ENCODE results near the gene NKD1. TPM values are rescaled to one million over a fixed set of nuclear protein-coding genes. Genes with fewer than 3 reads are reported as not detected.

Gene NKD1
- total RNA-seq, 1 donor from 2014 or later = 0.33 TPM

- Histone ChIP-seq H3K36me3 (ENCODE audit: control insufficient read depth, insufficient read depth, low read length) (no peaks in the 10 kb centered on the region), H3K27me3 (ENCODE audit: control insufficient read depth, insufficient read depth, low read length) (no peaks in the 10 kb centered on the region), H3K4me3 (ENCODE audit: low read depth, low read length) (no peak overlapping the region)
- no peak for TF ChIP-seq CTCF (IDR thresholded peaks at IDR 0.05; ENCODE audit: insufficient read depth, low read length, poor library complexity, severe bottlenecking)
- no peak for DNase-seq (ENCODE audit: low read depth)
These were observed 71.7 kb downstream of the NKD1 start for GRCh38 chr16:50619702-50620491.

GRCh38 chr16:50620646-50621451 is 72.7 kb downstream of the NKD1 start:
- H3K4me3 ChIP-seq (ENCODE audit: low read depth, low read length) = no peak overlapping the region
- no peaks in the 10 kb centered on the region for H3K36me3 ChIP-seq (ENCODE audit: control insufficient read depth, insufficient read depth, low read length)
- no peak for TF ChIP-seq CTCF (IDR thresholded peaks at IDR 0.05; ENCODE audit: insufficient read depth, low read length, poor library complexity, severe bottlenecking)
- H3K27me3 ChIP-seq (ENCODE audit: control insufficient read depth, insufficient read depth, low read length) = no peaks in the 10 kb centered on the region
- DNase-seq (ENCODE audit: low read depth) = no peak

GRCh38 chr16:50621452-50621792 is 73.2 kb downstream of the NKD1 start:
- no peak for DNase-seq (ENCODE audit: low read depth)
- Histone ChIP-seq H3K36me3 (ENCODE audit: control insufficient read depth, insufficient read depth, low read length) (no peaks in the 10 kb centered on the region), H3K27me3 (ENCODE audit: control insufficient read depth, insufficient read depth, low read length) (no peaks in the 10 kb centered on the region), H3K4me3 (ENCODE audit: low read depth, low read length) (no peak overlapping the region)
- no peak for TF ChIP-seq CTCF (IDR thresholded peaks at IDR 0.05; ENCODE audit: insufficient read depth, low read length, poor library complexity, severe bottlenecking)

- H3K36me3 ChIP-seq (ENCODE audit: control insufficient read depth, insufficient read depth, low read length) = no peaks in the 10 kb centered on the region
- no peak for TF ChIP-seq CTCF (IDR thresholded peaks at IDR 0.05; ENCODE audit: insufficient read depth, low read length, poor library complexity, severe bottlenecking)
- DNase-seq (ENCODE audit: low read depth) = no peak
- H3K4me3 ChIP-seq (ENCODE audit: low read depth, low read length) = no peak overlapping the region
- H3K27me3 ChIP-seq (ENCODE audit: control insufficient read depth, insufficient read depth, low read length) = no peaks in the 10 kb centered on the region
These were observed 73.8 kb downstream of the NKD1 start for GRCh38 chr16:50622029-50622428.

GRCh38 chr16:50622643-50623369 is 74.6 kb downstream of the NKD1 start:
- H3K27me3 ChIP-seq (ENCODE audit: control insufficient read depth, insufficient read depth, low read length) = no peaks in the 10 kb centered on the region
- H3K4me3 ChIP-seq (ENCODE audit: low read depth, low read length) = no peak overlapping the region
- H3K36me3 ChIP-seq (ENCODE audit: control insufficient read depth, insufficient read depth, low read length) = no peaks in the 10 kb centered on the region
- no peak for DNase-seq (ENCODE audit: low read depth)
- no peak for TF ChIP-seq CTCF (IDR thresholded peaks at IDR 0.05; ENCODE audit: insufficient read depth, low read length, poor library complexity, severe bottlenecking)
